GM12878 (cell line): ENCODE data around the gene GOLGA6L7.

ENCODE experiments used
- BCLAF1 ChIP-seq: fragments of 450-650 bp; IDR thresholded peaks from 2 replicates; pipeline ENCODE4 v1.6.1; 2017; ENCODE audit warnings: antibody characterized with exemption, mild to moderate bottlenecking, moderate library complexity
- CEBPB ChIP-seq, 2 experiments: fragments of 150-350 bp in 1 of 2; IDR thresholded peaks; 2 replicates each; pipeline ENCODE4 v1.6.1; 2012 to 2014; ENCODE audit warnings: low read depth in 2 of 2, low read length in 2 of 2, borderline replicate concordance in 1 of 2, inconsistent platforms in 1 of 2
- CTCF ChIP-seq, 3 experiments: IDR thresholded peaks in 2 of 3; conservative IDR thresholded peaks in 1 of 3; 2 replicates each; pipeline ENCODE4 v1.5.1; 2011; ENCODE audit warnings: low read depth in 3 of 3, low read length in 3 of 3, mild to moderate bottlenecking in 3 of 3, control low read depth in 2 of 3, moderate library complexity in 2 of 3, inconsistent platforms in 1 of 3, mixed read lengths in 1 of 3; ENCODE audit not compliant: control insufficient read depth in 2 of 3, insufficient read depth in 1 of 3; ENCODE audit errors: extremely low read depth in 1 of 3
- EZH2 ChIP-seq: IDR thresholded peaks from 2 replicates; pipeline ENCODE4 v1.6.1; 2012; ENCODE audit warnings: low read depth, mild to moderate bottlenecking, control low read depth, inconsistent platforms, low read length, borderline replicate concordance; ENCODE audit not compliant: control insufficient read depth
- FOXK2 ChIP-seq: fragments of 450-650 bp; IDR thresholded peaks from 2 replicates; pipeline ENCODE4 v1.6.1; 2017; ENCODE audit warnings: mild to moderate bottlenecking, moderate library complexity
- FOXM1 ChIP-seq: IDR thresholded peaks from 2 replicates; pipeline ENCODE4 v1.6.1; 2012; ENCODE audit warnings: low read depth, mild to moderate bottlenecking, inconsistent platforms, low read length, moderate library complexity
- MTA2 ChIP-seq: fragments of 450-650 bp; IDR thresholded peaks from 2 replicates; pipeline ENCODE4 v1.6.1; 2016; ENCODE audit warnings: low read depth, mild to moderate bottlenecking, moderate library complexity
- POLR2A ChIP-seq: IDR thresholded peaks from 2 replicates; pipeline ENCODE4 v1.6.1; 2011; ENCODE audit warnings: low read depth, mild to moderate bottlenecking, low read length
- POU2F2 ChIP-seq: IDR thresholded peaks from 3 replicates; pipeline ENCODE4 v1.6.1; 2011; ENCODE audit warnings: low read depth, mild to moderate bottlenecking, low read length, borderline replicate concordance
- REST ChIP-seq: IDR thresholded peaks from 2 replicates; pipeline ENCODE4 v1.6.1; 2012; ENCODE audit warnings: mild to moderate bottlenecking, low read depth, low read length
- RFX5 ChIP-seq: IDR thresholded peaks from 2 replicates; pipeline ENCODE4 v1.6.1; 2011; ENCODE audit warnings: low read depth, low read length, improper control_type of control experiment
- USF1 ChIP-seq: IDR thresholded peaks from 2 replicates; pipeline ENCODE4 v1.6.1; 2011; ENCODE audit warnings: borderline replicate concordance, low read depth, mild to moderate bottlenecking, moderate library complexity, mixed read lengths, low read length; ENCODE audit not compliant: insufficient read depth; ENCODE audit errors: extremely low read length

GRCh38 chr15:28885630-28886430 is 37.4 kb upstream of the GOLGA6L7 start, which contains the start of gene APBA2:
- no peak for TF ChIP-seq CEBPB (IDR thresholded peaks at IDR 0.05; ENCODE audit: borderline replicate concordance in 1 of 2, low read depth in 2 of 2, low read length in 2 of 2)
- TF ChIP-seq BCLAF1: no peak
- no peak for TF ChIP-seq REST
- TF ChIP-seq FOXK2: no peak
- TF ChIP-seq RFX5: no peak
- no peak for TF ChIP-seq MTA2
- TF ChIP-seq POLR2A: no peak
- no peak for TF ChIP-seq CTCF (IDR thresholded peaks at IDR 0.05 in 2 of 3, conservative IDR thresholded peaks at IDR 0.05 in 1 of 3; ENCODE audit: control insufficient read depth in 2 of 3, extremely low read depth in 1 of 3, insufficient read depth in 1 of 3, low read depth in 3 of 3, low read length in 3 of 3)
- no peak for TF ChIP-seq EZH2
- TF ChIP-seq USF1: no peak
- no peak for TF ChIP-seq POU2F2
- no peak for TF ChIP-seq FOXM1
